HCT116 (cell line): ENCODE results near the gene ARID5A. TPM values are rescaled to one million over a fixed set of nuclear protein-coding genes. Genes with fewer than 3 reads are reported as not detected.

Source experiments
- ATAC-seq: fragments of 200-7000 bp; cut with Tn5 transposase; 2 replicates; pipeline ENCODE4 v1.9.1; 2020; ENCODE audit warnings: mild to moderate bottlenecking, moderate library complexity
- BruUV-seq: library from RNA; stranded (reverse); fragments of 400-500 nt; replicated peaks from 2 replicates; lab custom pipeline; 2021; lab: Mats Ljungman, UMichigan
- CTCF ChIA-PET: fragments of 300-600 bp; sonication (Branson Sonifier 250); formaldehyde crosslinking; loops from one replicate; lab custom pipeline; 2021; ENCODE audit warnings: antibody characterized with exemption; lab: Charles Lee
- POLR2A ChIA-PET: fragments of 300-600, 350-600 bp; sonication (Branson Sonifier 250); formaldehyde crosslinking; loops from one replicate; lab custom pipeline; 2021; ENCODE audit warnings: antibody characterized with exemption; lab: Charles Lee
- RAD21 ChIA-PET, 2 experiments: fragments of 300-600 bp; sonication (Branson Sonifier 250); formaldehyde crosslinking; loops; one replicate each; lab custom pipeline; 2023; ENCODE audit warnings: low total read pairs in 2 of 2; ENCODE audit not compliant: uncharacterized antibody in 2 of 2, unreplicated experiment in 2 of 2, low non-redundant PET in 1 of 2; lab: Charles Lee
- DNase-seq: peaks from one replicate; pipeline ENCODE4 v3.0.0-alpha.2; 2010; ENCODE audit warnings: low read depth, low spot score
- H2AFZ ChIP-seq: fragments of 200-600 bp; shearing (Covaris generic), sonication (generic); 2 replicates; pipeline ENCODE4 v1.6.1; 2017; ENCODE audit warnings: low read depth, mixed run types, mixed read lengths, antibody characterized with exemption, low read length; ENCODE audit not compliant: poor library complexity, severe bottlenecking
- H3K27ac ChIP-seq: 2 replicates; pipeline ENCODE4 v1.5.1; 2012; ENCODE audit warnings: low read depth, low read length
- H3K27me3 ChIP-seq: fragments of 200-600 bp; sonication (generic); 2 replicates; pipeline ENCODE4 v1.6.1; 2016; ENCODE audit warnings: mixed run types, low read length, mixed read lengths; ENCODE audit not compliant: insufficient read depth
- H3K36me3 ChIP-seq, 2 experiments: fragments of 200-500 bp in 1 of 2; fragments of 200-600 bp in 1 of 2; sonication (Bioruptor generic) in 1 of 2; sonication (generic) in 1 of 2; 2 replicates each; pipeline versions ENCODE4 v1.5.1 to v1.6.1; 2014 to 2016; ENCODE audit warnings: low read length in 2 of 2, inconsistent platforms in 1 of 2, mixed read lengths in 1 of 2, mixed run types in 1 of 2; ENCODE audit not compliant: insufficient read depth in 2 of 2, control insufficient read depth in 1 of 2
- H3K4me1 ChIP-seq, 2 experiments: fragments of 200-600 bp in 1 of 2; sonication (generic) in 1 of 2; 2 replicates each; pipeline versions ENCODE4 v1.5.1 to v1.6.1; 2012 to 2017; ENCODE audit warnings: low read length in 2 of 2, inconsistent platforms in 1 of 2, mild to moderate bottlenecking in 1 of 2, mixed read lengths in 1 of 2, mixed run types in 1 of 2, moderate library complexity in 1 of 2; ENCODE audit not compliant: insufficient read depth in 2 of 2, control insufficient read depth in 1 of 2
- H3K4me2 ChIP-seq: fragments of 200-600 bp; sonication (generic); 2 replicates; pipeline ENCODE4 v1.6.1; 2017; ENCODE audit warnings: mixed run types, low read length, mixed read lengths
- H3K4me3 ChIP-seq, 2 experiments: fragments of 200-600 bp in 1 of 2; sonication (generic) in 1 of 2; replicated peaks in 1 of 2; 2 replicates each; pipeline ENCODE4 v1.5.1; 2011 to 2016; ENCODE audit warnings: low read length in 2 of 2, control low read depth in 1 of 2, low read depth in 1 of 2, mild to moderate bottlenecking in 1 of 2, mixed read lengths in 1 of 2, mixed run types in 1 of 2
- H3K79me2 ChIP-seq: fragments of 200-600 bp; sonication (generic); 2 replicates; pipeline ENCODE4 v1.6.1; 2017; ENCODE audit warnings: mild to moderate bottlenecking, mixed run types, low read length, moderate library complexity, mixed read lengths; ENCODE audit not compliant: insufficient read depth
- H3K9ac ChIP-seq: fragments of 200-600 bp; sonication (generic); 2 replicates; pipeline ENCODE4 v1.6.1; 2016; ENCODE audit warnings: low read length, mixed read lengths
- H3K9me2 ChIP-seq: fragments of 200-600 bp; sonication (generic), shearing (Covaris generic); 2 replicates; pipeline ENCODE4 v1.6.1; 2017; ENCODE audit warnings: mixed run types, mild to moderate bottlenecking, moderate library complexity; ENCODE audit not compliant: insufficient read depth
- H3K9me3 ChIP-seq, 2 experiments: fragments of 200-500 bp in 1 of 2; fragments of 200-600 bp in 1 of 2; sonication (Bioruptor generic) in 1 of 2; sonication (generic) in 1 of 2; 2 replicates each; pipeline ENCODE4 v1.6.1; 2014 to 2017; ENCODE audit warnings: low read length in 2 of 2, mixed read lengths in 2 of 2, inconsistent platforms in 1 of 2, low read depth in 1 of 2, mild to moderate bottlenecking in 1 of 2, mixed run types in 1 of 2, moderate library complexity in 1 of 2; ENCODE audit not compliant: control insufficient read depth in 1 of 2, insufficient read depth in 1 of 2
- H4K20me1 ChIP-seq: fragments of 200-600 bp; sonication (generic), shearing (Covaris generic); 2 replicates; pipeline ENCODE4 v1.6.1; 2017; ENCODE audit warnings: mixed run types, mild to moderate bottlenecking, moderate library complexity; ENCODE audit not compliant: insufficient read depth
- ATF3 ChIP-seq: IDR thresholded peaks from 2 replicates; pipeline ENCODE4 v1.6.1; 2012
- CBX3 ChIP-seq: IDR thresholded peaks from 2 replicates; pipeline ENCODE4 v1.6.1; 2012; ENCODE audit warnings: low read depth
- CEBPB ChIP-seq: IDR thresholded peaks from 2 replicates; pipeline ENCODE4 v1.6.1; 2012; ENCODE audit warnings: low read depth
- EGR1 ChIP-seq: IDR thresholded peaks from 2 replicates; pipeline ENCODE4 v1.6.1; 2012; ENCODE audit warnings: low read depth
- ELF1 ChIP-seq: IDR thresholded peaks from 2 replicates; pipeline ENCODE4 v1.6.1; 2012; ENCODE audit warnings: low read depth, borderline replicate concordance
- EZH2phosphoT487 ChIP-seq: fragments of 200-600 bp; IDR thresholded peaks from 2 replicates; pipeline ENCODE4 v1.6.1; 2018; ENCODE audit warnings: antibody characterized with exemption, borderline replicate concordance
- FOSL1 ChIP-seq: IDR thresholded peaks from 2 replicates; pipeline ENCODE4 v1.6.1; 2012; ENCODE audit warnings: low read depth
- POLR2A ChIP-seq: IDR thresholded peaks from 2 replicates; pipeline ENCODE4 v1.7.0; 2011; ENCODE audit warnings: borderline replicate concordance; ENCODE audit not compliant: insufficient read depth, insufficient read length; ENCODE audit errors: extremely low read depth
- POLR2AphosphoS5 ChIP-seq: IDR thresholded peaks from 2 replicates; pipeline ENCODE4 v1.6.1; 2011; ENCODE audit warnings: mild to moderate bottlenecking, low read depth, low read length, moderate library complexity
- REST ChIP-seq: IDR thresholded peaks from 2 replicates; pipeline ENCODE4 v1.6.1; 2012; ENCODE audit warnings: low read depth
- SIN3A ChIP-seq: IDR thresholded peaks from 2 replicates; pipeline ENCODE4 v1.6.1; 2012; ENCODE audit warnings: low read depth
- SP1 ChIP-seq: IDR thresholded peaks from 2 replicates; pipeline ENCODE4 v1.6.1; 2012; ENCODE audit warnings: low read depth
- SRF ChIP-seq: IDR thresholded peaks from 2 replicates; pipeline ENCODE4 v1.6.1; 2012; ENCODE audit warnings: low read depth
- TCF7L2 ChIP-seq: IDR thresholded peaks from 2 replicates; pipeline ENCODE4 v1.7.0; 2011; ENCODE audit warnings: borderline replicate concordance, inconsistent platforms; ENCODE audit not compliant: insufficient read depth, insufficient read length; ENCODE audit errors: extremely low read depth
- YY1 ChIP-seq: IDR thresholded peaks from 2 replicates; pipeline ENCODE4 v1.6.1; 2011; ENCODE audit warnings: low read length, low read depth, moderate library complexity, mild to moderate bottlenecking; ENCODE audit not compliant: insufficient replicate concordance; ENCODE audit errors: extremely low read depth
- ZBTB33 ChIP-seq: IDR thresholded peaks from 2 replicates; pipeline ENCODE4 v1.6.1; 2011; ENCODE audit warnings: mild to moderate bottlenecking, low read length, moderate library complexity; ENCODE audit not compliant: insufficient replicate concordance; ENCODE audit errors: extremely low read depth
- ZFX ChIP-seq: fragments of 450-650 bp; IDR thresholded peaks from 2 replicates; pipeline ENCODE4 v1.6.1; 2017
- ZNF274 ChIP-seq: fragments of 200-500 bp; sonication (Bioruptor generic); IDR thresholded peaks from 2 replicates; pipeline ENCODE4 v1.6.1; 2014; ENCODE audit warnings: mild to moderate bottlenecking, low read depth, low read length, inconsistent platforms
- intact Hi-C: fragments of 100-400 bp; cut with micrococcal nuclease; formaldehyde crosslinking; loops from 2 replicates; pipeline ENCODE4 v1.10.0; 2022
- total RNA-seq: library from RNA; stranded (reverse); gene quantifications from one replicate; pipeline ENCODE4 v1.2.1, GENCODE V29; 2021; ENCODE audit not compliant: unreplicated experiment
- TF ChIP-seq, protein P1 (sequence below): IDR thresholded peaks from 2 replicates; pipeline ENCODE4 v1.6.1; 2012
- TF ChIP-seq, protein P2 (sequence below), 3 experiments: fragments of 200-600 bp in 1 of 3; sonication (generic) in 1 of 3; IDR thresholded peaks in 2 of 3; conservative IDR thresholded peaks in 1 of 3; 2 replicates each; pipeline ENCODE4 v1.5.1; 2012 to 2017; ENCODE audit warnings: low read depth in 2 of 3, low read length in 2 of 3, antibody characterized with exemption in 1 of 3, borderline replicate concordance in 1 of 3, control low read depth in 1 of 3, mild to moderate bottlenecking in 1 of 3, mixed read lengths in 1 of 3, mixed run types in 1 of 3, moderate library complexity in 1 of 3; ENCODE audit not compliant: insufficient read depth in 1 of 3

Gene ARID5A
- total RNA-seq, 1 experiment from 2014 or later: 8.2 TPM

- no TSS peak for BruUV-seq
- no peaks in the 10 kb centered on the region for H3K9me2 ChIP-seq
- no peak overlapping the region for H3K9ac ChIP-seq
- H3K27me3 ChIP-seq: no peaks in the 10 kb centered on the region
- POLR2A ChIA-PET: no interaction called here
- CTCF ChIA-PET: no interaction called here
- H3K4me2 ChIP-seq: no peak overlapping the region
- no peaks in the 10 kb centered on the region for H3K79me2 ChIP-seq
- ATAC-seq (no peak), DNase-seq (no peak)
- H3K4me3 ChIP-seq: no peak overlapping the region
- intact Hi-C loops: no loop called here
- H4K20me1 ChIP-seq: no peaks in the 10 kb centered on the region
- H3K36me3 ChIP-seq: peaks cover 42 to 64% of the 10 kb centered on the region in 2 experiments
- H3K4me1 ChIP-seq: no peaks in the 10 kb centered on the region
- no peak for TF ChIP-seq CEBPB
- no peak for TF ChIP-seq YY1
- no peak for TF ChIP-seq ATF3
- TF ChIP-seq EZH2phosphoT487: no peak
- no peak for TF ChIP-seq ZFX
- no peak for TF ChIP-seq SRF
- TF ChIP-seq EGR1: no peak
- TF ChIP-seq POLR2AphosphoS5: no peak
- TF ChIP-seq, protein P1, sequence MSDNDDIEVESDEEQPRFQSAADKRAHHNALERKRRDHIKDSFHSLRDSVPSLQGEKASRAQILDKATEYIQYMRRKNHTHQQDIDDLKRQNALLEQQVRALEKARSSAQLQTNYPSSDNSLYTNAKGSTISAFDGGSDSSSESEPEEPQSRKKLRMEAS: no peak
- no peak for TF ChIP-seq POLR2A
- TF ChIP-seq ELF1: no peak
- TF ChIP-seq TCF7L2: no peak
- TF ChIP-seq ZBTB33: no peak
- TF ChIP-seq SIN3A: no peak
- no peak for TF ChIP-seq FOSL1
- TF ChIP-seq ZNF274: no peak
- no peak for TF ChIP-seq SP1
- TF ChIP-seq CBX3: no peak
- TF ChIP-seq, protein P2, sequence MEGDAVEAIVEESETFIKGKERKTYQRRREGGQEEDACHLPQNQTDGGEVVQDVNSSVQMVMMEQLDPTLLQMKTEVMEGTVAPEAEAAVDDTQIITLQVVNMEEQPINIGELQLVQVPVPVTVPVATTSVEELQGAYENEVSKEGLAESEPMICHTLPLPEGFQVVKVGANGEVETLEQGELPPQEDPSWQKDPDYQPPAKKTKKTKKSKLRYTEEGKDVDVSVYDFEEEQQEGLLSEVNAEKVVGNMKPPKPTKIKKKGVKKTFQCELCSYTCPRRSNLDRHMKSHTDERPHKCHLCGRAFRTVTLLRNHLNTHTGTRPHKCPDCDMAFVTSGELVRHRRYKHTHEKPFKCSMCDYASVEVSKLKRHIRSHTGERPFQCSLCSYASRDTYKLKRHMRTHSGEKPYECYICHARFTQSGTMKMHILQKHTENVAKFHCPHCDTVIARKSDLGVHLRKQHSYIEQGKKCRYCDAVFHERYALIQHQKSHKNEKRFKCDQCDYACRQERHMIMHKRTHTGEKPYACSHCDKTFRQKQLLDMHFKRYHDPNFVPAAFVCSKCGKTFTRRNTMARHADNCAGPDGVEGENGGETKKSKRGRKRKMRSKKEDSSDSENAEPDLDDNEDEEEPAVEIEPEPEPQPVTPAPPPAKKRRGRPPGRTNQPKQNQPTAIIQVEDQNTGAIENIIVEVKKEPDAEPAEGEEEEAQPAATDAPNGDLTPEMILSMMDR (IDR thresholded peaks at IDR 0.05 in 2 of 3, conservative IDR thresholded peaks at IDR 0.05 in 1 of 3; ENCODE audit: borderline replicate concordance in 1 of 3, insufficient read depth in 1 of 3, low read depth in 2 of 3, low read length in 2 of 3): no peak
- TF ChIP-seq REST: no peak
- H2AFZ ChIP-seq: no peak overlapping the region
- no peaks in the 10 kb centered on the region for H3K9me3 ChIP-seq
- H3K27ac ChIP-seq: no peak overlapping the region
- RAD21 ChIA-PET: no interaction called here
Measured at GRCh38 chr2:96596596-96596995, 60.0 kb downstream of the ARID5A start.
